Measurements from ENCODE around the gene STOX2.

DNA sequence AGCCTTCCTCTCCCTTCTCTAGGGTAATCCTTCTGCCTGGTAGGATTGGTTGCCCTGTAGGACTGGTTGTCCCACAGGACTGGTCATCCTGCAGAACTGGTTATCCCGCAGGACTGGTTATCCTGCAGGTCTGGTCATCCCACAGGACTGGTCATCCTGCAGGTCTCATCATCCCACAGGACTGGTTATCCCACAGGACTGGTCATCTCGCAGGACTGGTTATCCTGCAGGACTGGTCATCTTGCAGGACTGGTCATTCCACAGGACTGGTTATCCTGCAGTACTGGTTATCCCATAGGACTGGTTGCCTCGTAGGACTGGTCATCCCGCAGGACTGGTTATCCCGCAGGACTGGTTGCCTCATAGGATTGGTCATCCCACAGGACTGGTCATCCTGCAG is 48.1 kb upstream of the STOX2 start:
- no peak for TF ChIP-seq POLR2AphosphoS5 (IDR thresholded peaks at IDR 0.05)
- TF ChIP-seq, protein P1, sequence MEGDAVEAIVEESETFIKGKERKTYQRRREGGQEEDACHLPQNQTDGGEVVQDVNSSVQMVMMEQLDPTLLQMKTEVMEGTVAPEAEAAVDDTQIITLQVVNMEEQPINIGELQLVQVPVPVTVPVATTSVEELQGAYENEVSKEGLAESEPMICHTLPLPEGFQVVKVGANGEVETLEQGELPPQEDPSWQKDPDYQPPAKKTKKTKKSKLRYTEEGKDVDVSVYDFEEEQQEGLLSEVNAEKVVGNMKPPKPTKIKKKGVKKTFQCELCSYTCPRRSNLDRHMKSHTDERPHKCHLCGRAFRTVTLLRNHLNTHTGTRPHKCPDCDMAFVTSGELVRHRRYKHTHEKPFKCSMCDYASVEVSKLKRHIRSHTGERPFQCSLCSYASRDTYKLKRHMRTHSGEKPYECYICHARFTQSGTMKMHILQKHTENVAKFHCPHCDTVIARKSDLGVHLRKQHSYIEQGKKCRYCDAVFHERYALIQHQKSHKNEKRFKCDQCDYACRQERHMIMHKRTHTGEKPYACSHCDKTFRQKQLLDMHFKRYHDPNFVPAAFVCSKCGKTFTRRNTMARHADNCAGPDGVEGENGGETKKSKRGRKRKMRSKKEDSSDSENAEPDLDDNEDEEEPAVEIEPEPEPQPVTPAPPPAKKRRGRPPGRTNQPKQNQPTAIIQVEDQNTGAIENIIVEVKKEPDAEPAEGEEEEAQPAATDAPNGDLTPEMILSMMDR (IDR thresholded peaks at IDR 0.05 in 8 of 11, conservative IDR thresholded peaks at IDR 0.05 in 3 of 11): no peak
